H9 (cell line): ENCODE data around the gene GRAMD1C. TPM values are rescaled to one million over a fixed set of nuclear protein-coding genes. Genes with fewer than 3 reads are reported as not detected.

Experiments
- DNase-seq: peaks from one replicate; pipeline ENCODE4 v3.0.0-alpha.2; 2017
- H2AFZ ChIP-seq: one replicate; pipeline ENCODE4 v1.6.1; 2013; ENCODE audit warnings: mild to moderate bottlenecking, low read length, control low read depth, moderate library complexity
- H2AK5ac ChIP-seq: 2 replicates; pipeline ENCODE4 v1.6.1; 2013; ENCODE audit warnings: low read length, control low read depth, mixed read lengths; ENCODE audit not compliant: insufficient read length
- H2BK120ac ChIP-seq: one replicate; pipeline ENCODE4 v1.6.1; 2013; ENCODE audit warnings: low read depth, mild to moderate bottlenecking, low read length, control low read depth, inconsistent platforms; ENCODE audit not compliant: poor library complexity, severe bottlenecking
- H2BK12ac ChIP-seq: 2 replicates; pipeline ENCODE4 v1.6.1; 2013; ENCODE audit warnings: low read length, control low read depth, mixed read lengths, low read depth; ENCODE audit not compliant: insufficient read length
- H2BK15ac ChIP-seq: 2 replicates; pipeline ENCODE4 v1.6.1; 2013; ENCODE audit warnings: low read depth, low read length, control low read depth
- H2BK20ac ChIP-seq: one replicate; pipeline ENCODE4 v1.6.1; 2013; ENCODE audit warnings: low read depth, mild to moderate bottlenecking, low read length, control low read depth, inconsistent platforms; ENCODE audit not compliant: poor library complexity, severe bottlenecking
- H2BK5ac ChIP-seq: 2 replicates; pipeline ENCODE4 v1.6.1; 2013; ENCODE audit warnings: low read length, control low read depth, mixed read lengths; ENCODE audit not compliant: insufficient read length
- H3K14ac ChIP-seq: 2 replicates; pipeline ENCODE4 v1.6.1; 2013; ENCODE audit warnings: low read length, control low read depth; ENCODE audit not compliant: insufficient read depth
- H3K18ac ChIP-seq: 2 replicates; pipeline ENCODE4 v1.6.1; 2013; ENCODE audit warnings: low read depth, mild to moderate bottlenecking, mixed read lengths, low read length, control low read depth; ENCODE audit not compliant: insufficient read length
- H3K23ac ChIP-seq: 2 replicates; pipeline ENCODE4 v1.6.1; 2013; ENCODE audit warnings: low read length, control low read depth, mixed read lengths, low read depth; ENCODE audit not compliant: insufficient read length
- H3K23me2 ChIP-seq: 2 replicates; pipeline ENCODE4 v1.6.1; 2013; ENCODE audit warnings: low read depth, mild to moderate bottlenecking, mixed read lengths, low read length, control low read depth; ENCODE audit not compliant: insufficient read length, poor library complexity, severe bottlenecking
- H3K27ac ChIP-seq: 2 replicates; pipeline ENCODE4 v1.5.1; 2013; ENCODE audit warnings: low read length, control low read depth, mixed read lengths, low read depth; ENCODE audit not compliant: insufficient read length
- H3K27me3 ChIP-seq: 2 replicates; pipeline ENCODE4 v1.6.1; 2013; ENCODE audit warnings: low read length, control low read depth, inconsistent platforms; ENCODE audit not compliant: insufficient read depth
- H3K4ac ChIP-seq: 2 replicates; pipeline ENCODE4 v1.6.1; 2013; ENCODE audit warnings: low read depth, mild to moderate bottlenecking, control low read depth, inconsistent platforms, low read length, moderate library complexity
- H3K4me1 ChIP-seq: 2 replicates; pipeline ENCODE4 v1.6.1; 2013; ENCODE audit warnings: low read length, control low read depth, inconsistent platforms; ENCODE audit not compliant: insufficient read depth
- H3K4me2 ChIP-seq: 2 replicates; pipeline ENCODE4 v1.6.1; 2013; ENCODE audit warnings: low read length, control low read depth, mixed read lengths; ENCODE audit not compliant: insufficient read length, insufficient read depth
- H3K56ac ChIP-seq: 2 replicates; pipeline ENCODE4 v1.6.1; 2013; ENCODE audit warnings: low read depth, mild to moderate bottlenecking, mixed read lengths, low read length, control low read depth; ENCODE audit not compliant: insufficient read length
- H3K79me1 ChIP-seq: 2 replicates; pipeline ENCODE4 v1.6.1; 2013; ENCODE audit warnings: low read depth, mild to moderate bottlenecking, moderate library complexity, low read length, control low read depth, inconsistent platforms; ENCODE audit not compliant: insufficient read depth, poor library complexity, severe bottlenecking
- H3K79me2 ChIP-seq: 2 replicates; pipeline ENCODE4 v1.6.1; 2013; ENCODE audit warnings: low read length, control low read depth, inconsistent platforms; ENCODE audit not compliant: insufficient read depth
- H3K9ac ChIP-seq: 2 replicates; pipeline ENCODE4 v1.6.1; 2013; ENCODE audit warnings: low read length, control low read depth, mixed read lengths; ENCODE audit not compliant: insufficient read length; ENCODE audit errors: extremely low read depth
- H3K9me3 ChIP-seq: one replicate; pipeline ENCODE4 v1.6.1; 2013; ENCODE audit warnings: low read depth, low read length, inconsistent platforms; ENCODE audit not compliant: control insufficient read depth
- H3T11ph ChIP-seq: one replicate; pipeline ENCODE4 v1.6.1; 2013; ENCODE audit warnings: mild to moderate bottlenecking, low read length, control low read depth, inconsistent platforms
- H4K20me1 ChIP-seq: one replicate; pipeline ENCODE4 v1.6.1; 2013; ENCODE audit not compliant: control insufficient read depth, insufficient read length, insufficient read depth
- H4K5ac ChIP-seq: 2 replicates; pipeline ENCODE4 v1.6.1; 2013; ENCODE audit warnings: low read depth, mild to moderate bottlenecking, mixed read lengths, low read length, control low read depth; ENCODE audit not compliant: insufficient read length
- H4K8ac ChIP-seq: replicated peaks from 2 replicates; pipeline ENCODE4 v1.6.1; 2013; ENCODE audit warnings: low read length, control low read depth, mixed read lengths, low read depth; ENCODE audit not compliant: insufficient read length
- H4K91ac ChIP-seq: 2 replicates; pipeline ENCODE4 v1.6.1; 2013; ENCODE audit warnings: low read depth, mild to moderate bottlenecking, moderate library complexity, mixed read lengths, low read length, control low read depth; ENCODE audit not compliant: insufficient read length
- H3K27ac Mint-ChIP-seq, 3 experiments: 2 replicates in 2 of 3; 3 replicates in 1 of 3; pipeline ENCODE4 v1.8.0; 2020 to 2021; ENCODE audit warnings: mixed read lengths in 3 of 3, mild to moderate bottlenecking in 1 of 3, moderate library complexity in 1 of 3
- H3K27me3 Mint-ChIP-seq: 2 replicates; pipeline ENCODE4 v1.8.0; 2021; ENCODE audit warnings: low read depth, mild to moderate bottlenecking, moderate library complexity, mixed read lengths
- H3K36me3 Mint-ChIP-seq, 3 experiments: 2 replicates in 2 of 3; 3 replicates in 1 of 3; pipeline ENCODE4 v1.8.0; 2020 to 2021; ENCODE audit warnings: low read depth in 3 of 3, mixed read lengths in 3 of 3; ENCODE audit not compliant: insufficient read depth in 1 of 3
- H3K4me1 Mint-ChIP-seq, 2 experiments: 2 replicates each; pipeline ENCODE4 v1.8.0; 2020; ENCODE audit warnings: mixed read lengths in 2 of 2
- H3K4me3 Mint-ChIP-seq, 2 experiments: 2 replicates in 1 of 2; 3 replicates in 1 of 2; pipeline ENCODE4 v1.8.0; 2020 to 2021; ENCODE audit warnings: mild to moderate bottlenecking in 2 of 2, mixed read lengths in 2 of 2, moderate library complexity in 1 of 2
- H3K9me3 Mint-ChIP-seq, 2 experiments: 2 replicates in 1 of 2; 3 replicates in 1 of 2; pipeline ENCODE4 v1.8.0; 2020; ENCODE audit warnings: mild to moderate bottlenecking in 2 of 2, mixed read lengths in 2 of 2, moderate library complexity in 1 of 2
- CTCF ChIP-seq: fragments of 200-600 bp; sonication (generic); conservative IDR thresholded peaks from 3 replicates; pipeline ENCODE4 v1.8.0; 2021; ENCODE audit warnings: antibody characterized with exemption, mild to moderate bottlenecking
- WGBS: extraction: QIAGEN DNeasy Blood & Tissue Kit; methylation state at CpG from one replicate; pipeline ENCODE4 v1.1.7; 2013; ENCODE audit warnings: missing lambda C conversion rate, low lambda C conversion rate, mixed read lengths; ENCODE audit not compliant: insufficient read length; ENCODE audit errors: extremely low coverage; 5-methylcytosine and 5-hydroxymethylcytosine counted together
- total RNA-seq: library from RNA; stranded (reverse); gene quantifications from 2 replicates; pipeline ENCODE4 v1.2.1, GENCODE V29; 2021

GRAMD1C gene
- total RNA-seq, 1 experiment from 2014 or later = 1.8 TPM

GRCh38 chr3:113968986-113969385 is 130.4 kb downstream of the GRAMD1C start:
- DNase-seq = no peak
- no peak overlapping the region for H2AFZ ChIP-seq
- H3K4me3 Mint-ChIP-seq = no peak overlapping the region
- H3K18ac ChIP-seq = no peak overlapping the region
- H3K56ac ChIP-seq = no peak overlapping the region
- H3K79me2 ChIP-seq = no peaks in the 10 kb centered on the region
- no peak overlapping the region for H3K4me2 ChIP-seq
- H3K23ac ChIP-seq = no peak overlapping the region
- no peak overlapping the region for H3K27ac Mint-ChIP-seq
- H4K91ac ChIP-seq = no peak overlapping the region
- peaks cover 9 to 12% of the 10 kb centered on the region in 2 experiments; a peak in 2 of 5 replicates for H3K9me3 Mint-ChIP-seq
- no peak overlapping the region for H2BK15ac ChIP-seq
- peaks cover 3 to 23% (median 8%) of the 10 kb centered on the region in 3 experiments for H3K36me3 Mint-ChIP-seq
- no peak overlapping the region for H2BK120ac ChIP-seq
- no peak overlapping the region for H2BK5ac ChIP-seq
- H3T11ph ChIP-seq = no peak overlapping the region
- no peaks in the 10 kb centered on the region for H4K20me1 ChIP-seq
- H3K4me1 ChIP-seq = no peaks in the 10 kb centered on the region; the same call in 1 of the 2 replicates
- H3K9ac ChIP-seq = no peak overlapping the region
- H3K14ac ChIP-seq = no peak overlapping the region
- H3K27me3 ChIP-seq = no peaks in the 10 kb centered on the region
- no peak overlapping the region for H2AK5ac ChIP-seq
- no peak overlapping the region for H4K5ac ChIP-seq
- no peaks in the 10 kb centered on the region for H3K27me3 Mint-ChIP-seq
- no peak overlapping the region for H2BK20ac ChIP-seq
- H3K27ac ChIP-seq = no peak overlapping the region
- H3K9me3 ChIP-seq = no peaks in the 10 kb centered on the region
- H2BK12ac ChIP-seq = no peak overlapping the region
- no peaks in the 10 kb centered on the region for H3K79me1 ChIP-seq
- no peak for TF ChIP-seq CTCF
- no peak overlapping the region for H4K8ac ChIP-seq
- no CpG with 5 or more reads among the region's 2 CpGs for WGBS
- H3K4ac ChIP-seq = no peak overlapping the region
- H3K23me2 ChIP-seq = no peaks in the 10 kb centered on the region
- H3K4me1 Mint-ChIP-seq = no peaks in the 10 kb centered on the region
